ENCODE results near the gene SEMA6A.

- TF ChIP-seq CTCF (IDR thresholded peaks at IDR 0.05) (no peak), POLR2AphosphoS5 (IDR thresholded peaks at IDR 0.05) (no peak), POLR2A (IDR thresholded peaks at IDR 0.05) (no peak), EP300 (IDR thresholded peaks at IDR 0.05) (no peak)
These were observed 789 bp downstream of the SEMA6A start for GRCh38 chr5:116573702-116574366.

All from sigmoid colon (tissue), 4 donors.